GM19467 (cell line): ENCODE results near the gene SLC5A5.
"Not testable (repeated sequence)": the region's sequence is repeated elsewhere in the genome, so short reads cannot be mapped to it uniquely, and the experiment has no call there.

ENCODE experiments used
- ATAC-seq: cut with Tn5 transposase; IDR thresholded peaks from one replicate; pipeline ENCODE4 v1.9.1; 2021; ENCODE audit warnings: mild to moderate bottlenecking, moderate library complexity; ENCODE audit not compliant: unreplicated experiment

SLC5A5 gene

DNA sequence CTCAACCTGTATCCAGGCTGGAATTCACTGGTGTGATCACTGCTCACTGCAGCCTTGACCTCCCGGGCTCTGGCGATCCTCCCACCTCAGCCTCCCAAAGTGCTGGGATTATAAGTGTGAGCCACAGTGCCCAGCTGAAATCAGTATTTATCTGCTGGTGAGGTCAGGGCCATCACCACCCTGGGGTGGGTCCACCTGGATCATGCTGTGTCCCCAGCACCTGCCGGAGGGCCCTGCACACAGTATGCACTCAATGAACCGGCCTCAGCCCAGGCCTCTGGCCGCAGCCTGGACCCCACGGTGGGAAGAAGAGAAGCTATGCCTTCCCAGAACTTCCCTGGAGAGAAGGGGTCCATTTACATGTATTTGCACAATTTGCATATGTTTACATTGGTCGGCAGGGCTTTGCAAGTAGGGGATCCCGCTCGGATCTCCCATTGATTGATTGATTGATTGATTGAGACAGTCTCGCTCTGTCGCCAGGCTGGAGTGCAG is 2.6 kb upstream of the SLC5A5 start:
- ATAC-seq = no peak

DNA sequence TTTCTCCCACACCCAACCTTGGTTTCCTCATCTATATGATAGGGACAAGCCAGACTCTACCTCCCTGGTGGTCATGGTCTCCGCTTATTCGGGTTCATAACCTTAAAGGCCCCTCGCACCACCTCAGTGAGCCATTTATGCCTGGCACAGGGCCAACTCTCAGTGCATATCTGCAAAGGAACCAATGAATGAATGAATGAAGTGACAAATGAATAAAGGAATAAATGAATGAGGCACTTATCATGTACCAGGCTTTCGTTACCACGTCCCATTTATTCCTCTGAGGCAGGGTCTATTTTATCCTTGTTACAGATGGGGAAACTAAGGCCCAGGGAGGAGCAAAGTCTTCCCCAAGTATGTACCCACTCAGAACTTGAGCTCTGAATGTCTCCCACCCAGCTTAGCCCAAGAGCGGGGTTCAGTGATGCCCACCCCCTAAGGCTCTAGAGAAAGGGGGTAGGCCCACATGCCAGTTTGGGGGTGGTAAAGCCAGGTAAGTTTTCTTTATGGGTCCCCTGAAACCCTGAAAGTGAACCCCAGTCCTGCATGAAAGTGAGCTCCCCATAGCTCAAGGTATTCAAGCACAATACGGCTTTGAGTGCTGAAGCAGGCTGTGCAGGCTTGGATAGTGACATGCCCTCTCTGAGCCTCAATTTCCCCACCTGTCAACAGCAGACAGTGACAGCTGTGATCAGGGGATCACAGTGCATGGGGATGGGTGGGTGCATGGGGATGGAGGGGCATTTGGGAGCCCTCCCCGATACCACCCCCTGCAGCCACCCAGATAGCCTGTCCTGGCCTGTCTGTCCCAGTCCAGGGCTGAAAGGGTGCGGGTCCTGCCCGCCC is 490 bp upstream of the SLC5A5 start:
- no peak for ATAC-seq

- ATAC-seq = no peak
Observed at GRCh38 chr19:17872251-17873001, 681 bp downstream of the SLC5A5 start.

GRCh38 chr19:17873786-17874757 is 2.3 kb downstream of the SLC5A5 start:
- no peak for ATAC-seq

GRCh38 chr19:17874758-17875135 is 3.0 kb downstream of the SLC5A5 start:
- ATAC-seq = no peak

DNA sequence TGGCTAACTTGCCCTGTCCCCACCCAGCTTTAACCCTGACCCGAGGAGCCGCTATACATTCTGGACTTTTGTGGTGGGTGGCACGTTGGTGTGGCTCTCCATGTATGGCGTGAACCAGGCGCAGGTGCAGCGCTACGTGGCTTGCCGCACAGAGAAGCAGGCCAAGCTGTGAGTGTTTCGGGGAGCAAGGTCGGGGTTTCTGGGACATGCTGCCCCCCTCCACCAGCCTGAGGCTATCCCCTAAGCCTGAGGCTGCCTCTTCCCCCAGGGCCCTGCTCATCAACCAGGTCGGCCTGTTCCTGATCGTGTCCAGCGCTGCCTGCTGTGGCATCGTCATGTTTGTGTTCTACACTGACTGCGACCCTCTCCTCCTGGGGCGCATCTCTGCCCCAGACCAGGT is 6.0 kb downstream of the SLC5A5 start:
- no peak for ATAC-seq

- ATAC-seq = no peak
Observed at GRCh38 chr19:17879466-17879865, 7.7 kb downstream of the SLC5A5 start.

- no peak for ATAC-seq
Observed at GRCh38 chr19:17881701-17882100, 10.0 kb downstream of the SLC5A5 start.

DNA sequence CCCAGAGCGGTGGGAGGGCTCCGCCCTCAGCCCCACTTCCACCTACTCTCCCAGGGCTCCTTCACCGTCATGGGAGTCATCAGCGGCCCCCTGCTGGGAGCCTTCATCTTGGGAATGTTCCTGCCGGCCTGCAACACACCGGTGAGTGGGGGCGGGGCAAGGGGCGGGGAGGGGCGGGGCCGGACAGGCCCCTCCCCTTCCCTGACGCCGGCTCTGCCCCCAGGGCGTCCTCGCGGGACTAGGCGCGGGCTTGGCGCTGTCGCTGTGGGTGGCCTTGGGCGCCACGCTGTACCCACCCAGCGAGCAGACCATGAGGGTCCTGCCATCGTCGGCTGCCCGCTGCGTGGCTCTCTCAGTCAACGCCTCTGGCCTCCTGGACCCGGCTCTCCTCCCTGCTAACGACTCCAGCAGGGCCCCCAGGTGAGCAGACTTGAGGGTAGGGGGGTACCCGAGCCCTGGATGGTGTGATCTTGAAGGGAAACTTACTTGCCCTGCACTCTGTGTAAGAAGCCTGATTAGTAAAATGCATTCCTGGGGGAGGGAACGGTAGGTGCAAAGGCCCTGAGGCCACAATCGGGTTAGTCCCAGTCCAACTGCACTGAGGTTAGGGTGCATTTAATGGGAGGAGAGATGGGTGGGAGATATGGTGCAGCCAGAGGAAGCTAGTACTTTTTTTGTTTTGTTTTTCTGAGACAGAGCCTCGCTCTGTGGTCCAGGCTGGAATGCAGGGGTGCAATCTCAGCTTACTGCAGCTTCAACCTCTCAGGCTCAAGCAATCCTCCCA is 12.1 kb downstream of the SLC5A5 start:
- ATAC-seq = no peak

GRCh38 chr19:17886515-17886914 is 14.8 kb downstream of the SLC5A5 start:
- ATAC-seq = no peak

- not testable (repeated sequence) for ATAC-seq
Observed at GRCh38 chr19:17887221-17887620, 15.5 kb downstream of the SLC5A5 start.

DNA sequence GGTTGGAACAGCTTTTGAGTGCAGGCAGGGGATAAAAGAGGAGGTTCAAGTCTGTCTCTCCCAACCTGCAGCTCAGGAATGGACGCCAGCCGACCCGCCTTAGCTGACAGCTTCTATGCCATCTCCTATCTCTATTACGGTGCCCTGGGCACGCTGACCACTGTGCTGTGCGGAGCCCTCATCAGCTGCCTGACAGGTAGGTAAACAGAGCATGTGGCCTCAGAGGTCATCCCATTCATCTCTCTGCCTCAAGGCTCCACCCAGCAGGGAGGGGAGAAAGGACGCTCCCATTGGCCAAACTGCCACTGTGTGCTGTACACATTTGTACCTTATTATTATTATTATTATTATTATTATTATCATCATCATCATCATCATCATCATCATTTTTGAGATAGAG is 16.5 kb downstream of the SLC5A5 start:
- ATAC-seq = no peak

GRCh38 chr19:17889609-17890214 is 18.0 kb downstream of the SLC5A5 start:
- ATAC-seq = no peak

- ATAC-seq = no peak
Observed at GRCh38 chr19:17893766-17894165, 22.0 kb downstream of the SLC5A5 start.

GRCh38 chr19:17902701-17903100 is 31.0 kb downstream of the SLC5A5 start:
- ATAC-seq = no peak

DNA sequence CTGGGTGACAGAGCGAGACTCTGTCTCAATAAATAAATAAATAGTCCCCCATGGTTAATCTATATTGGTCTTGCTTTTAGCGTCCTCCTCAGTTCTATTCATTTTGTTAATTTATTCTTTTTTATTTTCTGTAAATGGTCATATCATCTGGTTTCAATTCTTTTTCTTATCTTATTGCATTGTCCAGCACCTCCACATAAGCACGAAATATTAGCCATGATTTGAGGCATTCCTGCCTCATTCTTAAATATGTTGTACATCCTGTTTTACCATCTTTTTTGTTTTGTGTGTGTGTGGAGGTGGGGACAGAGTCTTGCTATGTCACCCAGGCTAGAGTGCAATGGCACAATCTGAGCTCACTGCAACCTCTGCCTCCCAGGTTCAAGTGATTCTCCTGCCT is 36.5 kb downstream of the SLC5A5 start:
- ATAC-seq = no peak

GRCh38 chr19:17909003-17909732 is 37.4 kb downstream of the SLC5A5 start:
- no peak for ATAC-seq

DNA sequence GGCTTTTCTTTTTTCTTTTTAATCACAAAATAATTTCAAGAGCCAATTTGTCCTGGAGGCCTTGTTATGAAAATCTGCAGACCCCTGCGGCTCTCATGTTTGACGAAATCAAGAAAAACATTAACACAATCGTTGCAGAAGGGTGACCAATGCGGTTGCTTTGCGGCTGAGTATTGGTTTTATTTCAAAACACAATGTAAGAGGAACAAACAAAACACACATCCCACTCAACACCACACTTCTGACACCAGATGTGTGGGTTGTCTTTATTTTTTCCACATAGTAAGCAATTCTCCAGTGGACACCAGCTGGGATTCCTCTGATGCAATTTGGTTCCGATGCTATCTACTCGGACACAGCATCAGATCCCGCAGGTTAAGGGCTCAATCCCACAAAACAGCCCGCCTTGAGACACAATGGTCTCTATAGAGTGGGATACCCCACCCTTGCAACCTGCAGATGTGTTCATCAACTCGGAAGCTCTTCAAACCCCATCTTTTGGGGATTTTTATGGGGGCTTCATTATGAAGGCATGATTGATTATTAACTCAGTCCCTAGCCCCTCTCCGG is 39.1 kb downstream of the SLC5A5 start:
- no peak for ATAC-seq
